GM12801 (cell line): Measurements from ENCODE around the gene CNN1.

Source experiments
- CTCF ChIP-seq: IDR thresholded peaks from one replicate; pipeline ENCODE4 v1.5.1; 2011; ENCODE audit warnings: control low read depth; ENCODE audit not compliant: insufficient read length; ENCODE audit errors: extremely low read depth

CNN1 gene

DNA sequence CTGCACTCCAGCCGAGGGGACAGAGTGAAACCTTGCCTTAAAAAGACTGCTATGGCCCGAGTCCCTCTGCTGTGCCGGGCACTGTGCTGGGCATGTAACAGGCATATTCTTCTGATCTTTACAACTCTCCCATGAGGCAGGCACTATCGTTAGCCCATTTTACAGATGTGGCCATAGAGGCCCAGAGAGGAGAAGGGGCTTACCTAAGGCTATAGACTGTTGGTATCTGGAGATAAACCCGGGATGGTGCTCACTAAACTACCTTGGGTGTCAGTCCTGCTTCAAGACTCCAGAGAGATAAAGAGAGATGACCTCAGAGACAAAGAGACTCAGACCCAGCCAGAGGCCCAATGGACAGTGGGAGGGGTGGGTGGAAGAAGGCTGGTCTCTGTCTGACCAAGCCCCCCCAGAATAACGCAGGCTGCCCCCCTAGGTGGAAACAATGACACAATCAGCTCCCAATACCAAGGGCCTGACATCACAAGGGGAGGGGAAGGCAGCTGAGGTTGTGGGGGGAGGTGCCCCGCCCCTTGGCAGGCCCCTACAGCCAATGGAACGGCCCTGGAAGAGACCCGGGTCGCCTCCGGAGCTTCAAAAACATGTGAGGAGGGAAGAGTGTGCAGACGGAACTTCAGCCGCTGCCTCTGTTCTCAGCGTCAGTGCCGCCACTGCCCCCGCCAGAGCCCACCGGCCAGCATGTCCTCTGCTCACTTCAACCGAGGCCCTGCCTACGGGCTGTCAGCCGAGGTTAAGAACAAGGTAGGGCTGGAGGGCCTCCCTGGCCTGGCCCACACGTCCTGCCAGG lies at the start of gene CNN1:
Gene CNN1, plus strand, starts transcription at position 620 of the 805 bp plus-strand sequence. Its CDS starts 77 bp downstream, at position 697.
- no peak for TF ChIP-seq CTCF

- no peak for TF ChIP-seq CTCF
These were observed 49.3 kb upstream of the CNN1 start for GRCh38 chr19:11489378-11489777.

DNA sequence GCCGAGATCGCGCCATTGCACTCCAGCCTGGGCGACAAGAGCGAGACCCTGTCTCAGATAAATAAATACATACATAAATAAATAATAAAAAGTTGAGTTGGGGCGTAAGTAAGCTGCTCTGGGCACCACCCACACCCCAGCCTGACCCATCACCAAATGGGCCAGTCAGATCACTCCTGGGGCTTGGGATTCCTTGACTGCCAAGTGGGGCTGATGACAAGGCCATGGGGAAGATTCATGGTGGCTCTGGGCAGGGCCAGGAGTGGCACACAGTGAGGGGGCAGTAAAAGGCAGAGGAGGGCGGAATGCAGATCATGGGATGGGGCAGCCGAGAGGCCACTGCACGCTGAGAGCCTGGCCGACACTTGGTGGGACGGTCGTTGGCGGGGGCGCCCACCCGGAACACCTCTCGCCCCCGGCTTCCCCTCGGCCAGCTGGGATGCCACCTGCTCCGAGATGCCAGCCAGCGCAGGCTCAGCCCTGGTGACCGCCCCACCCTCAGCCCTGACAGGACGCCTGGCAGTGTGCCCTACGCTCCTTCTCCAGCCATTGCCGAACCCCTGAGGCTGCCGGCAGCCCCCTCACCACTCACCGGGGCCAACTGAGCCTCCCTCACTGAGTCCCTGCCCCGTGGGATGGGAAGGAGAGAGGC lies 43.9 kb upstream of the CNN1 start:
- TF ChIP-seq CTCF = no peak

- TF ChIP-seq CTCF = no peak
These were observed 43.2 kb upstream of the CNN1 start for GRCh38 chr19:11495481-11495880.

DNA sequence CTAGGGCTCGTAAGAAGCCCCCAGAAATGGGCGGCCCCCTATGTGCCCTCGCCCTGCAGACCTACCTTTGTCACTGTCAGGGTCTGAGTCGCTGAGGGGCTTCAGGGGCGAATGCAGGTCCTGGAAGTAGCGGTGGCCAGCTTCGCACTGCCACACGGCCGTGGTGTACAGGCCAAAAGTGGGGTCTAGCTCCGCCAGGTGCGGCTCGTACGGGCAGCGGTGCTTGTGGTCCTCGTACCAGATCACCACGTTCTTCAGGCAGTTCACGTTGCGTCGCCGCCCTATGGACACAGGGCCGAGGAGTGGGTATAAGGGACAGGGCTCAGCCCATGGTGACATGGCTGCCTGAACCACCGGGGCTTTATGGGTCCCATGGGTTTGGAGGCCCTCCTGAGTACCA lies 42.8 kb upstream of the CNN1 start:
- TF ChIP-seq CTCF = no peak

DNA sequence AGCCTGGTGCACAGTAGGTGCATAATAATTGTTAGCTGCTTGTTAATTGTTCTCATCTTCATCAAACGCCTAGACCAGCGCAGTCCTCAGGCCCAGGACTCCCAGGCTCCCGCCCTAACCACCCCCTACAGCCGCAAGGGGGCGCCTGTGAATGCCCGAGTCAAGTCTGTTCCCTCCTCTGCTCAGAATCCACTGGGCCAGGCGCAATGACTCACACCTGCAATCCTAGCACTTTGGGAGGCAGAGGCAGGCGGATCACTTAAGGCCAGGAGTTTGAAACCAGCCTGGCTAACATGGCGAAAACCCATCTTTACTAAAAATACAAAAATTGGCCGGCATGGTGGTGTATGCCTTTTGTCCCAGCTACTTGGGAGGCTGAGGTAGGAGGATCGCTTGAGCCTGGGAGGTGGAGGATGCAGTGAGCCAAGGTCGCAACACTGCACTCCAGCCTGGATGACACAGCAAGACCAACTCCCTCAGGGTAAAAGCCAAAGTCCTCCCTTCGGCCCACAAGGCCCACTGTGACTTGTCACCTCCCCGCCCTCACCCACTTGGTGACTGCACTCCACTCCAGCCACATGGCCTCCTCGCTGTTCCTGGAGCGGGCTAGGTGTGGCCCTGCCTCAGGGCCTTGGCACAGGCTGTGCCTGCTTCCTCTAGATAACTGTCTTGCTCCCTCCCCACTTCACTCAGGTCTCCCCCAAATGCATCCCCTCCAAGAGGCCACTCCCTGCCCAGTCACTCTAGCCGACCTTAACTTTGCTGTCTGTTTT lies 42.1 kb upstream of the CNN1 start:
- TF ChIP-seq CTCF = no peak

- no peak for TF ChIP-seq CTCF
These were observed 39.4 kb upstream of the CNN1 start for GRCh38 chr19:11499220-11499726.
